GM23338 (cell line): Measurements from ENCODE around the gene DCAF10. TPM values are rescaled to one million over a fixed set of nuclear protein-coding genes. Genes with fewer than 3 reads are reported as not detected.

Source experiments
- ATAC-seq: fragments of 200-7000 bp; cut with Tn5 transposase; 3 replicates; pipeline ENCODE4 v1.9.1; 2020
- DNase-seq: peaks from one replicate; pipeline ENCODE4 v3.0.0-alpha.2; 2015; ENCODE audit warnings: low spot score
- H2AFZ ChIP-seq: fragments of 200-600 bp; sonication (generic); 2 replicates; pipeline ENCODE4 v1.8.0; 2016; ENCODE audit warnings: antibody characterized with exemption, mild to moderate bottlenecking, moderate library complexity
- H3F3A ChIP-seq: fragments of 200-600 bp; sonication (generic); replicated peaks from 2 replicates; pipeline ENCODE4 v1.8.0; 2017; ENCODE audit warnings: antibody characterized with exemption, mixed run types, low read depth
- H3K27ac ChIP-seq: fragments of 200-600 bp; sonication (generic); 2 replicates; pipeline ENCODE4 v1.6.1; 2016; ENCODE audit warnings: low read depth
- H3K27me3 ChIP-seq: fragments of 200-600 bp; sonication (generic); 2 replicates; pipeline ENCODE4 v1.8.0; 2016; ENCODE audit warnings: mild to moderate bottlenecking, mixed run types, moderate library complexity; ENCODE audit not compliant: insufficient read depth
- H3K36me3 ChIP-seq: fragments of 200-600 bp; sonication (generic); 2 replicates; pipeline ENCODE4 v1.8.0; 2016; ENCODE audit warnings: mild to moderate bottlenecking; ENCODE audit not compliant: insufficient read depth
- H3K4me1 ChIP-seq: fragments of 200-600 bp; sonication (generic); 2 replicates; pipeline ENCODE4 v1.8.0; 2016; ENCODE audit warnings: mild to moderate bottlenecking, moderate library complexity; ENCODE audit not compliant: insufficient read depth
- H3K4me2 ChIP-seq: fragments of 200-600 bp; sonication (generic); 2 replicates; pipeline ENCODE4 v1.7.1; 2017; ENCODE audit warnings: mixed run types
- H3K4me3 ChIP-seq: fragments of 200-600 bp; sonication (generic); 2 replicates; pipeline ENCODE4 v1.6.1; 2016; ENCODE audit warnings: mixed run types
- H3K79me2 ChIP-seq: fragments of 200-600 bp; sonication (generic); replicated peaks from 2 replicates; pipeline ENCODE4 v1.8.0; 2017; ENCODE audit warnings: mild to moderate bottlenecking; ENCODE audit not compliant: insufficient read depth
- H3K9me2 ChIP-seq: fragments of 200-600 bp; sonication (generic); 2 replicates; pipeline ENCODE4 v1.8.0; 2017; ENCODE audit not compliant: insufficient read depth
- H4K20me1 ChIP-seq: fragments of 200-600 bp; sonication (generic); replicated peaks from 2 replicates; pipeline ENCODE4 v1.8.0; 2017; ENCODE audit warnings: mild to moderate bottlenecking; ENCODE audit not compliant: insufficient read depth
- H3K27ac Mint-ChIP-seq: 2 replicates; pipeline ENCODE4 v1.8.0; 2020; ENCODE audit warnings: inconsistent platforms, mild to moderate bottlenecking, moderate library complexity, mixed read lengths
- H3K27me3 Mint-ChIP-seq: 3 replicates; pipeline ENCODE4 v1.8.0; 2022; ENCODE audit warnings: low read depth, mild to moderate bottlenecking, moderate library complexity, mixed read lengths, inconsistent platforms; ENCODE audit not compliant: insufficient read depth, poor library complexity
- H3K36me3 Mint-ChIP-seq: 3 replicates; pipeline ENCODE4 v1.8.0; 2021; ENCODE audit warnings: low read depth, mild to moderate bottlenecking, inconsistent platforms, moderate library complexity, mixed read lengths
- H3K4me1 Mint-ChIP-seq: 3 replicates; pipeline ENCODE4 v1.8.0; 2020; ENCODE audit warnings: mild to moderate bottlenecking, inconsistent platforms, mixed read lengths
- H3K4me3 Mint-ChIP-seq: 3 replicates; pipeline ENCODE4 v1.8.0; 2021; ENCODE audit warnings: moderate library complexity, mild to moderate bottlenecking, inconsistent platforms, mixed read lengths
- H3K9me3 Mint-ChIP-seq: 3 replicates; pipeline ENCODE4 v1.8.0; 2020; ENCODE audit warnings: moderate library complexity, mild to moderate bottlenecking, inconsistent platforms, mixed read lengths
- CREB1 ChIP-seq: fragments of 250-450 bp; sonication (Bioruptor Pico); IDR thresholded peaks from 2 replicates; pipeline ENCODE4 v1.5.0; 2020; ENCODE audit warnings: low read depth, mild to moderate bottlenecking, moderate library complexity
- EZH2 ChIP-seq: fragments of 200-600 bp; sonication (generic); IDR thresholded peaks from one replicate; pipeline ENCODE4 v1.8.0; 2017; ENCODE audit warnings: antibody characterized with exemption, mild to moderate bottlenecking, low read depth; ENCODE audit not compliant: unreplicated experiment
- EZH2phosphoT487 ChIP-seq: fragments of 200-600 bp; sonication (generic); IDR thresholded peaks from one replicate; pipeline ENCODE4 v1.8.1; 2018; ENCODE audit warnings: antibody characterized with exemption; ENCODE audit not compliant: unreplicated experiment
- JUNB ChIP-seq: IDR thresholded peaks from one replicate; pipeline ENCODE4 v1.6.1; 2016; ENCODE audit warnings: antibody characterized with exemption; ENCODE audit not compliant: unreplicated experiment
- NANOG ChIP-seq: IDR thresholded peaks from 2 replicates; pipeline ENCODE4 v1.6.1; 2016; ENCODE audit warnings: antibody characterized with exemption, borderline replicate concordance
- POLR2AphosphoS5 ChIP-seq: IDR thresholded peaks from 2 replicates; pipeline ENCODE4 v1.6.1; 2016; ENCODE audit warnings: antibody characterized with exemption, low read depth
- REST ChIP-seq: IDR thresholded peaks from one replicate; pipeline ENCODE4 v1.6.1; 2018; ENCODE audit warnings: antibody characterized with exemption; ENCODE audit not compliant: unreplicated experiment
- STAT1 ChIP-seq: IDR thresholded peaks from one replicate; pipeline ENCODE4 v1.6.1; 2016; ENCODE audit warnings: antibody characterized with exemption; ENCODE audit not compliant: unreplicated experiment
- ZNF114 ChIP-seq: fragments of 250-450 bp; sonication (Bioruptor Pico); IDR thresholded peaks from 2 replicates; pipeline ENCODE4 v1.5.0; 2020; ENCODE audit warnings: mild to moderate bottlenecking, moderate library complexity
- ZNF331 ChIP-seq: fragments of 250-450 bp; sonication (Bioruptor Pico); IDR thresholded peaks from 2 replicates; pipeline ENCODE4 v1.5.0; 2020; ENCODE audit warnings: low read depth, mild to moderate bottlenecking, moderate library complexity
- polyA plus RNA-seq: library from polyadenylated mRNA; unstranded; fragments of >200 nt; fragmentation: Nextera tagmentation; extraction: Ambion mirVana; gene quantifications from 2 replicates; pipeline ENCODE4 v1.2.1, GENCODE V29; 2016
- total RNA-seq: library from RNA; depleted of rRNA; stranded (reverse); fragments of >200 nt; shearing (Covaris generic); gene quantifications from 2 replicates; pipeline ENCODE4 v1.2.3, GENCODE V29; 2014
- TF ChIP-seq, protein P1 (sequence below): fragments of 250-450 bp; sonication (Bioruptor Pico); IDR thresholded peaks from 2 replicates; pipeline ENCODE4 v1.5.0; 2020; ENCODE audit warnings: mild to moderate bottlenecking, moderate library complexity
- TF ChIP-seq, protein P2 (sequence below): IDR thresholded peaks from 2 replicates; pipeline ENCODE4 v1.6.1; 2016; ENCODE audit warnings: antibody characterized with exemption

The DCAF10 gene
- total and polyA plus RNA-seq, 2 experiments from 2014 or later = 6.6 to 11.5 TPM

DNA sequence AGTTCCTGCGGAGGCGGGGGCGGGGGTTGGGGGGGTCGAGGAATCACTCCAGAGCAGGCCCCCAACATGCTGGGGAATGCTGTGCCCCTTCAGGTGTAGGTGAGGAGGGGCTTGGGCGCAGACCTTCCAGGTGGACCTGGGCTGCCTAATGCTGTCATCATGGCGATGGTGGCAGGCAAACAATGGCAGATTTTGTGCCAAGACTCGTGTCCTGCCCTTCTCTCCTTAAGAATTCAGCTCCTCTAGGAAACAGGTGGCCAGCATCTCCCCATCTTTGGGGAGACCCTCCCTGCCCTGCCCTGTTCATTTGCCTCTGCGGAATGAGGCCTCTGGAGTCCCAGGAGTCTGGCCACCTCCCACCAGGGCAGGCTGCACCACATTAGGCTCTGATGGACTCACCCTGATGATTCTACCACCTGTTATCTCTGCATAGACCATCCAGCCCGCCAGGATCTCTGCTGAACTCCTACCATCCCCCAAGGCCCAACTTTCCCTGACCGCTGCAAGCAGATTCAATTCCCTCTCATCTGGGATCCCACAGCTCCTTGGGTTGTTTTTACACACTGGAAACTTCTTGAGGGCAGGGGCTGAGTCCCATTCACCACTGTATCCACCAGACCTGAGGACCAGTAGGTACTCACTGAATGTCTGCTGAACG, 114.2 kb downstream of the DCAF10 start:
- H3K4me1 ChIP-seq = peaks cover 3% of the 10 kb centered on the region; the same call in 1 of the 2 replicates
- peaks cover 12% of the 10 kb centered on the region for H3K27me3 Mint-ChIP-seq
- ATAC-seq = no peak
- no peaks in the 10 kb centered on the region for H3K27me3 ChIP-seq
- H3K36me3 ChIP-seq = no peaks in the 10 kb centered on the region
- no peak overlapping the region for H3K4me2 ChIP-seq
- H3K9me2 ChIP-seq = no peaks in the 10 kb centered on the region
- no peaks in the 10 kb centered on the region for H3K9me3 Mint-ChIP-seq
- DNase-seq = no peak
- peaks cover 10% of the 10 kb centered on the region for H3K4me1 Mint-ChIP-seq
- no peaks in the 10 kb centered on the region for H3K79me2 ChIP-seq
- no peaks in the 10 kb centered on the region for H3F3A ChIP-seq
- H3K4me3 Mint-ChIP-seq = no peak overlapping the region
- H3K36me3 Mint-ChIP-seq = no peaks in the 10 kb centered on the region; the same call in 2 of the 3 replicates
- H4K20me1 ChIP-seq = no peaks in the 10 kb centered on the region
- no peak overlapping the region for H3K4me3 ChIP-seq
- no peak overlapping the region for H3K27ac Mint-ChIP-seq
- no peak overlapping the region for H3K27ac ChIP-seq
- H2AFZ ChIP-seq = no peak overlapping the region
- TF ChIP-seq EZH2phosphoT487 (no peak), CREB1 (no peak), NANOG (no peak), EZH2 (no peak), JUNB (no peak), POLR2AphosphoS5 (no peak), ZNF114 (no peak), ZNF331 (CRISPR knock-in tag) (no peak), REST (no peak), STAT1 (no peak)
- TF ChIP-seq, protein P1, sequence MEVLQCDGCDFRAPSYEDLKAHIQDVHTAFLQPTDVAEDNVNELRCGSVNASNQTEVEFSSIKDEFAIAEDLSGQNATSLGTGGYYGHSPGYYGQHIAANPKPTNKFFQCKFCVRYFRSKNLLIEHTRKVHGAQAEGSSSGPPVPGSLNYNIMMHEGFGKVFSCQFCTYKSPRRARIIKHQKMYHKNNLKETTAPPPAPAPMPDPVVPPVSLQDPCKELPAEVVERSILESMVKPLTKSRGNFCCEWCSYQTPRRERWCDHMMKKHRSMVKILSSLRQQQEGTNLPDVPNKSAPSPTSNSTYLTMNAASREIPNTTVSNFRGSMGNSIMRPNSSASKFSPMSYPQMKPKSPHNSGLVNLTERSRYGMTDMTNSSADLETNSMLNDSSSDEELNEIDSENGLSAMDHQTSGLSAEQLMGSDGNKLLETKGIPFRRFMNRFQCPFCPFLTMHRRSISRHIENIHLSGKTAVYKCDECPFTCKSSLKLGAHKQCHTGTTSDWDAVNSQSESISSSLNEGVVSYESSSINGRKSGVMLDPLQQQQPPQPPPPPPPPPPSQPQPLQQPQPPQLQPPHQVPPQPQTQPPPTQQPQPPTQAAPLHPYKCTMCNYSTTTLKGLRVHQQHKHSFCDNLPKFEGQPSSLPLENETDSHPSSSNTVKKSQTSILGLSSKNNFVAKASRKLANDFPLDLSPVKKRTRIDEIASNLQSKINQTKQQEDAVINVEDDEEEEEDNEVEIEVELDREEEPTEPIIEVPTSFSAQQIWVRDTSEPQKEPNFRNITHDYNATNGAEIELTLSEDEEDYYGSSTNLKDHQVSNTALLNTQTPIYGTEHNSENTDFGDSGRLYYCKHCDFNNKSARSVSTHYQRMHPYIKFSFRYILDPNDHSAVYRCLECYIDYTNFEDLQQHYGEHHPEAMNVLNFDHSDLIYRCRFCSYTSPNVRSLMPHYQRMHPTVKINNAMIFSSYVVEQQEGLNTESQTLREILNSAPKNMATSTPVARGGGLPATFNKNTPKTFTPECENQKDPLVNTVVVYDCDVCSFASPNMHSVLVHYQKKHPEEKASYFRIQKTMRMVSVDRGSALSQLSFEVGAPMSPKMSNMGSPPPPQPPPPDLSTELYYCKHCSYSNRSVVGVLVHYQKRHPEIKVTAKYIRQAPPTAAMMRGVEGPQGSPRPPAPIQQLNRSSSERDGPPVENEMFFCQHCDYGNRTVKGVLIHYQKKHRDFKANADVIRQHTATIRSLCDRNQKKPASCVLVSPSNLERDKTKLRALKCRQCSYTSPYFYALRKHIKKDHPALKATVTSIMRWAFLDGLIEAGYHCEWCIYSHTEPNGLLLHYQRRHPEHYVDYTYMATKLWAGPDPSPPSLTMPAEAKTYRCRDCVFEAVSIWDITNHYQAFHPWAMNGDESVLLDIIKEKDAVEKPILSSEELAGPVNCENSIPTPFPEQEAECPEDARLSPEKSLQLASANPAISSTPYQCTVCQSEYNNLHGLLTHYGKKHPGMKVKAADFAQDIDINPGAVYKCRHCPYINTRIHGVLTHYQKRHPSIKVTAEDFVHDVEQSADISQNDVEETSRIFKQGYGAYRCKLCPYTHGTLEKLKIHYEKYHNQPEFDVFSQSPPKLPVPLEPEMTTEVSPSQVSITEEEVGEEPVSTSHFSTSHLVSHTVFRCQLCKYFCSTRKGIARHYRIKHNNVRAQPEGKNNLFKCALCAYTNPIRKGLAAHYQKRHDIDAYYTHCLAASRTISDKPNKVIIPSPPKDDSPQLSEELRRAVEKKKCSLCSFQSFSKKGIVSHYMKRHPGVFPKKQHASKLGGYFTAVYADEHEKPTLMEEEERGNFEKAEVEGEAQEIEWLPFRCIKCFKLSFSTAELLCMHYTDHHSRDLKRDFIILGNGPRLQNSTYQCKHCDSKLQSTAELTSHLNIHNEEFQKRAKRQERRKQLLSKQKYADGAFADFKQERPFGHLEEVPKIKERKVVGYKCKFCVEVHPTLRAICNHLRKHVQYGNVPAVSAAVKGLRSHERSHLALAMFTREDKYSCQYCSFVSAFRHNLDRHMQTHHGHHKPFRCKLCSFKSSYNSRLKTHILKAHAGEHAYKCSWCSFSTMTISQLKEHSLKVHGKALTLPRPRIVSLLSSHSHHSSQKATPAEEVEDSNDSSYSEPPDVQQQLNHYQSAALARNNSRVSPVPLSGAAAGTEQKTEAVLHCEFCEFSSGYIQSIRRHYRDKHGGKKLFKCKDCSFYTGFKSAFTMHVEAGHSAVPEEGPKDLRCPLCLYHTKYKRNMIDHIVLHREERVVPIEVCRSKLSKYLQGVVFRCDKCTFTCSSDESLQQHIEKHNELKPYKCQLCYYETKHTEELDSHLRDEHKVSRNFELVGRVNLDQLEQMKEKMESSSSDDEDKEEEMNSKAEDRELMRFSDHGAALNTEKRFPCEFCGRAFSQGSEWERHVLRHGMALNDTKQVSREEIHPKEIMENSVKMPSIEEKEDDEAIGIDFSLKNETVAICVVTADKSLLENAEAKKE (CRISPR knock-in tag) = no peak
- TF ChIP-seq, protein P2, sequence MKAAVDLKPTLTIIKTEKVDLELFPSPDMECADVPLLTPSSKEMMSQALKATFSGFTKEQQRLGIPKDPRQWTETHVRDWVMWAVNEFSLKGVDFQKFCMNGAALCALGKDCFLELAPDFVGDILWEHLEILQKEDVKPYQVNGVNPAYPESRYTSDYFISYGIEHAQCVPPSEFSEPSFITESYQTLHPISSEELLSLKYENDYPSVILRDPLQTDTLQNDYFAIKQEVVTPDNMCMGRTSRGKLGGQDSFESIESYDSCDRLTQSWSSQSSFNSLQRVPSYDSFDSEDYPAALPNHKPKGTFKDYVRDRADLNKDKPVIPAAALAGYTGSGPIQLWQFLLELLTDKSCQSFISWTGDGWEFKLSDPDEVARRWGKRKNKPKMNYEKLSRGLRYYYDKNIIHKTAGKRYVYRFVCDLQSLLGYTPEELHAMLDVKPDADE = no peak
